Lung (tissue), 12 donors: ENCODE measurements around the gene SPPL2C. TPM values are rescaled to one million over a fixed set of nuclear protein-coding genes. Genes with fewer than 3 reads are reported as not detected.

Experiments
- ATAC-seq: fragments of 200-7000 bp; cut with Tn5 transposase; one replicate; pipeline ENCODE4 v1.9.1; 2020; ENCODE audit warnings: moderate number of reproducible peaks; ENCODE audit not compliant: insufficient read depth, low FRiP score
- DNase-seq, 3 donors: peaks; one replicate each; pipeline ENCODE4 v3.0.0-alpha.2; 2013 to 2017
- H3K27ac ChIP-seq, 2 donors: one replicate each; pipeline ENCODE4 v1.5.1; 2013; ENCODE audit warnings: mild to moderate bottlenecking in 2 of 2, moderate library complexity in 2 of 2, control low read depth in 1 of 2, inconsistent platforms in 1 of 2, low read depth in 1 of 2, low read length in 1 of 2
- H3K27me3 ChIP-seq, 3 donors: one replicate each; pipeline ENCODE4 v1.5.1; 2013; ENCODE audit warnings: low read length in 2 of 3; ENCODE audit not compliant: control insufficient read depth in 3 of 3, insufficient read depth in 3 of 3
- H3K36me3 ChIP-seq, 4 donors: one replicate each; pipeline ENCODE4 v1.5.1; 2013; ENCODE audit warnings: low read length in 4 of 4, mild to moderate bottlenecking in 1 of 4, moderate library complexity in 1 of 4; ENCODE audit not compliant: control insufficient read depth in 4 of 4, insufficient read depth in 4 of 4
- H3K4me1 ChIP-seq, 5 donors: one replicate each; pipeline ENCODE4 v1.5.1; 2013; ENCODE audit warnings: low read length in 5 of 5, mild to moderate bottlenecking in 2 of 5, moderate library complexity in 1 of 5; ENCODE audit not compliant: control insufficient read depth in 5 of 5, insufficient read depth in 5 of 5
- H3K4me3 ChIP-seq: one replicate; pipeline ENCODE4 v1.5.1; 2013; ENCODE audit warnings: mild to moderate bottlenecking, control low read depth, moderate library complexity
- H3K9ac ChIP-seq, 2 donors: one replicate each; pipeline ENCODE4 v1.5.1; 2013; ENCODE audit warnings: low read length in 2 of 2, control low read depth in 1 of 2; ENCODE audit not compliant: insufficient read depth in 1 of 2
- H3K9me3 ChIP-seq, 4 donors: one replicate each; pipeline ENCODE4 v1.5.1; 2013; ENCODE audit warnings: low read length in 3 of 4, mild to moderate bottlenecking in 1 of 4, moderate library complexity in 1 of 4; ENCODE audit not compliant: control insufficient read depth in 4 of 4, insufficient read depth in 3 of 4
- CTCF ChIP-seq: IDR thresholded peaks from 2 replicates; pipeline ENCODE4 v1.5.1; 2012; ENCODE audit warnings: mild to moderate bottlenecking; ENCODE audit errors: control extremely low read depth, extremely low read depth
- WGBS, 2 donors: extraction: QIAGEN DNeasy Blood & Tissue Kit; methylation state at CpG; one replicate each; pipeline ENCODE4 v1.1.7; 2013; 5-methylcytosine and 5-hydroxymethylcytosine counted together
- polyA plus RNA-seq, 2 donors: library from polyadenylated mRNA; stranded (reverse); fragments of 200-250 nt; gene quantifications; one replicate each; pipeline ENCODE4 v1.2.1, GENCODE V29; 2013
- total RNA-seq, 2 donors: library from RNA; depleted of rRNA in 1 of 2; stranded (reverse); fragments of >200 nt in 1 of 2; gene quantifications; one replicate each; pipeline ENCODE4 v1.2.1, GENCODE V29; 2014 to 2021
- donor health status: control.
- donor health status: control.
- donor health status: Bipolar disorder and iron deficiency.
- donor health status: healthy.
- donor health status: DM: yes; HTN: yes; CAD: no.

SPPL2C gene
- total and polyA plus RNA-seq, 4 donors: not detected

- H3K9me3 ChIP-seq: no peaks in the 10 kb centered on the region
- no peaks in the 10 kb centered on the region for H3K36me3 ChIP-seq
- ATAC-seq: no peak
- no peak overlapping the region for H3K27ac ChIP-seq
- TF ChIP-seq CTCF: no peak
- 71 to 84% methylated on average over 4 of the region's 4 CpGs for WGBS, 2 donors
- DNase-seq: no peak
- no peak overlapping the region for H3K9ac ChIP-seq
- H3K27me3 ChIP-seq: peaks cover 0 to 8% (median 0%) of the 10 kb centered on the region in 3 donors
- no peak overlapping the region for H3K4me3 ChIP-seq
- peaks cover 0 to 2% (median 0%) of the 10 kb centered on the region in 5 donors for H3K4me1 ChIP-seq
Observed at GRCh38 chr17:45818699-45819098, 26.0 kb upstream of the SPPL2C start.

- DNase-seq (no peak), ATAC-seq (no peak)
- H3K9me3 ChIP-seq: no peaks in the 10 kb centered on the region
- no peak overlapping the region for H3K27ac ChIP-seq
- H3K36me3 ChIP-seq: no peaks in the 10 kb centered on the region
- TF ChIP-seq CTCF: no peak
- H3K4me1 ChIP-seq: peaks cover 0 to 2% (median 0%) of the 10 kb centered on the region in 5 donors
- no peak overlapping the region for H3K4me3 ChIP-seq
- WGBS, 2 donors: 80 to 84% methylated on average over 6 of the region's 6 CpGs
- peaks cover 0 to 8% (median 0%) of the 10 kb centered on the region in 3 donors for H3K27me3 ChIP-seq
- H3K9ac ChIP-seq: no peak overlapping the region
Observed at GRCh38 chr17:45819632-45820031, 25.0 kb upstream of the SPPL2C start.

GRCh38 chr17:45820052-45820780 is 24.5 kb upstream of the SPPL2C start:
- ATAC-seq: no peak
- no peak overlapping the region for H3K4me3 ChIP-seq
- peaks cover 0 to 2% (median 0%) of the 10 kb centered on the region in 5 donors for H3K4me1 ChIP-seq
- TF ChIP-seq CTCF: no peak
- H3K27ac ChIP-seq: no peak overlapping the region
- 53 to 57% methylated on average over 6 of the region's 6 CpGs for WGBS, 2 donors
- no peak overlapping the region for H3K9ac ChIP-seq
- no peaks in the 10 kb centered on the region for H3K36me3 ChIP-seq
- DNase-seq: no peak
- H3K9me3 ChIP-seq: no peaks in the 10 kb centered on the region
- H3K27me3 ChIP-seq: peaks cover 0 to 8% (median 0%) of the 10 kb centered on the region in 3 donors
